H1 (cell line): Measurements from ENCODE around the gene MUC4. TPM values are rescaled to one million over a fixed set of nuclear protein-coding genes. Genes with fewer than 3 reads are reported as not detected.

Source experiments
- SIRT6 ChIP-seq: IDR thresholded peaks from one replicate; pipeline ENCODE4 v1.7.1; 2012; ENCODE audit warnings: low read length, inconsistent platforms
- TAF7 ChIP-seq: optimal IDR thresholded peaks from 2 replicates; pipeline ENCODE3; 2011; ENCODE audit warnings: low read depth, mild to moderate bottlenecking, inconsistent platforms, low read length, moderate library complexity, borderline replicate concordance
- polyA plus RNA-seq, 7 experiments: library from polyadenylated mRNA; depleted of rRNA in 3 of 7; stranded (reverse) in 5 of 7; unstranded in 2 of 7; fragments of >200 nt in 5 of 7; fragments of 200-250 nt in 2 of 7; gene quantifications; 1 replicate in 5 of 7; 2 replicates in 1 of 7; 4 replicates in 1 of 7; pipeline versions ENCODE4 v1.2.1 to v1.2.3, GENCODE V29; 2011 to 2013; ENCODE audit warnings: missing spikeins in 2 of 7, mixed read lengths in 2 of 7
- total RNA-seq: library from RNA; stranded (reverse); fragmentation: NEBNext Ultra II Directional; extraction: Animal tissue kit (Norgen Biotek cat#: 25700); gene quantifications from 2 replicates; pipeline ENCODE4 v1.2.1, GENCODE V29; 2021

The MUC4 gene
- total and polyA plus RNA-seq, 2 of the 8 experiments (the other 6 are each of a cell fraction or from before 2014, with no cell fraction given), result 0.89 to 2.0 TPM

DNA sequence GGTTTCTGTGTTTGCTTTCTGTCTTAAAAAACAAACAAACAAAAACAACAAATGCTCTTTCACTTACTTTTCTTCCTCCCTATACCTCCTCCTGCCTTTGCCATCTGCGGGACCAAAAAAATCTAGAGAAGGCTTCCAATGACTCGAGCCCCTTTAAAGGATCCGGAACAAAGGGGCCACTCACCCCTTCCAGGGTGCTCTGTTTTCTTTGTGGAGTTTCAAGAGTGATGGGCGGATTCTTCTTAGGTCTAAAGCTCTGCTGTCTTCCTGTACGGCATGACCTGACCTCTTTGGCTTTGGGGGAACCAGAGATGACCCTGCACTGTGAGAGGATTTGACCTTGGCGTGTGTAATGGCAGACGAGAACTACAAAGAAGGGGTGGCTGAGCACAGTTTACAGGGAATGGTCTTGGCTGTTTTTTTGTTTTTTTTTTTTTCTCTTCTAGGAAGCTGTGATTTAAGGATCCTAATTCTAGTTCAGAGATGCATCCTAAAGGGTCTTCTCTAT lies 93.2 kb downstream of the MUC4 start (continued):
- TF ChIP-seq TAF7 (no peak), SIRT6 (no peak)
